Duodenal mucosa (tissue), 2 donors: ENCODE measurements around the gene FBXO28.
"Not testable (repeated sequence)": the region's sequence is repeated elsewhere in the genome, so short reads cannot be mapped to it uniquely, and the experiment has no call there.

Experiments used
- H3K27ac ChIP-seq: one replicate; pipeline ENCODE4 v1.7.0; 2013; ENCODE audit warnings: low read depth, low read length
- H3K27me3 ChIP-seq, 2 donors: one replicate each; pipeline ENCODE4 v1.7.0; 2013; ENCODE audit warnings: low read length in 2 of 2, control low read depth in 1 of 2; ENCODE audit not compliant: insufficient read depth in 2 of 2, control insufficient read depth in 1 of 2
- H3K36me3 ChIP-seq, 2 donors: one replicate each; pipeline ENCODE4 v1.7.0; 2013; ENCODE audit warnings: low read length in 2 of 2, control low read depth in 1 of 2; ENCODE audit not compliant: insufficient read depth in 2 of 2, control insufficient read depth in 1 of 2
- H3K4me1 ChIP-seq, 2 donors: one replicate each; pipeline ENCODE4 v1.7.0; 2013; ENCODE audit warnings: low read length in 2 of 2, control low read depth in 1 of 2; ENCODE audit not compliant: insufficient read depth in 2 of 2, control insufficient read depth in 1 of 2
- H3K4me3 ChIP-seq, 2 donors: one replicate each; pipeline ENCODE4 v1.7.0; 2013; ENCODE audit warnings: low read length in 2 of 2, low read depth in 1 of 2
- H3K9ac ChIP-seq, 2 donors: one replicate each; pipeline ENCODE4 v1.7.0; 2013; ENCODE audit warnings: low read length in 2 of 2, low read depth in 1 of 2
- H3K9me3 ChIP-seq, 2 donors: one replicate each; pipeline ENCODE4 v1.7.0; 2013; ENCODE audit warnings: low read length in 2 of 2, control low read depth in 1 of 2; ENCODE audit not compliant: control insufficient read depth in 1 of 2

Gene FBXO28

GRCh38 chr1:224079644-224080043 lies 34.3 kb upstream of the FBXO28 start:
- H3K27me3 ChIP-seq, H3K4me1 ChIP-seq, H3K9ac ChIP-seq, H3K9me3 ChIP-seq, H3K4me3 ChIP-seq, H3K27ac ChIP-seq, H3K36me3 ChIP-seq: not testable (repeated sequence)

DNA sequence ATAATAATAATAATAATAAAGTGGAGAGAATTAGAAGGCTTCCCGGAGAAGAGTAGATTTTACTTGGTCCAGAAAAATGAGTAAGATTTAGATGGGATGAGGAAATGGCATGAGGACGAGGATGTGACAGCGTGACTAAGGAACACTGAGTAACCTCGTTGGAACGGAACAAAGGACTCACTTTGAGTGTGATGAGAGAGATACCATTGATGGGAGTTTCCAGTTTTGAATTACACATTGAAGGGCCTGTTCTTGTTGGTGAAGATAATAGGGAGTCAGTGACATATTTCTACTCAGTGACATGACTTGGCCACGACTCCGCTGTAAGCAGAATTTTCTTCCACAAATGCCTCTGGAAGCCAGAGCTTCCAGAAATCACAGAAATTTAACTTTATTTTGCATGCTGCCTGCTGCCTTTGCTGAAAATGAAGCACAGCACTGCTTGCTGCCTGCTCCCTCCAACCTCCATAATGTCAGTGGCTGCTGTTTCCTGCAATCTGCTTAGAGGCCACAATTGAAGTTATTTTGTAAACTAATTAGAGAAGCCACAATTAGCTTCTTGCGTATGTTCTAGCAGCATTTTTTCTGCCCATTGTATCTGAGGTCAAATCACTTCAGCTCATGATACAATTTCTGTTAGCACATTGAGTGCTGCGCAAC lies 33.7 kb upstream of the FBXO28 start:
- Histone ChIP-seq H3K4me3 (no peak overlapping the region), H3K27me3 (no peaks in the 10 kb centered on the region), H3K9me3 (no peaks in the 10 kb centered on the region), H3K36me3 (no peaks in the 10 kb centered on the region), H3K27ac (no peak overlapping the region), H3K9ac (no peak overlapping the region), H3K4me1 (no peaks in the 10 kb centered on the region)

- no peaks in the 10 kb centered on the region for H3K36me3 ChIP-seq
- H3K4me1 ChIP-seq = no peaks in the 10 kb centered on the region
- no peaks in the 10 kb centered on the region for H3K27me3 ChIP-seq
- H3K9me3 ChIP-seq = no peaks in the 10 kb centered on the region
- no peak overlapping the region for H3K9ac ChIP-seq
- H3K4me3 ChIP-seq = no peak overlapping the region
- no peak overlapping the region for H3K27ac ChIP-seq
These were observed 32.3 kb upstream of the FBXO28 start for GRCh38 chr1:224081604-224082003.

DNA sequence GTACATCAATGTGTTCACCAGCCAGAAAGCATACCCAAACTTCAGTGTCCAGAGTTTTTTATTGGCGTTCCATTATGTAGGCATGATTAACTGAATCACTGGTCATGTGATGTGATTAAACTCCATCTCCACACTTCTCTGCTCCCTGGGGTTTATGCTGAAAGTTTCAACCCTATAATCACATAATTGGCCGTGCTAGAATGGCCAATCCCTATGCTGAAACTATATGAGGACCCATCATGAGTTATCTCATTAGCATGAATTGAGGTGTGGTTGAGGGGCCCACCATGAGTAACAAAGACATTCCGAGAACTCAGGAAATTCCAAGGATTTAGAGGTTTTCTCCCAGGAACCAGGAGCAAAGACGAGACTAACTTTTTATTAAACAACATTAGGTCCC lies 31.8 kb upstream of the FBXO28 start:
- H3K27me3 ChIP-seq = no peaks in the 10 kb centered on the region
- no peaks in the 10 kb centered on the region for H3K9me3 ChIP-seq
- no peak overlapping the region for H3K9ac ChIP-seq
- H3K4me1 ChIP-seq = no peaks in the 10 kb centered on the region
- H3K36me3 ChIP-seq = no peaks in the 10 kb centered on the region
- H3K4me3 ChIP-seq = no peak overlapping the region
- no peak overlapping the region for H3K27ac ChIP-seq

DNA sequence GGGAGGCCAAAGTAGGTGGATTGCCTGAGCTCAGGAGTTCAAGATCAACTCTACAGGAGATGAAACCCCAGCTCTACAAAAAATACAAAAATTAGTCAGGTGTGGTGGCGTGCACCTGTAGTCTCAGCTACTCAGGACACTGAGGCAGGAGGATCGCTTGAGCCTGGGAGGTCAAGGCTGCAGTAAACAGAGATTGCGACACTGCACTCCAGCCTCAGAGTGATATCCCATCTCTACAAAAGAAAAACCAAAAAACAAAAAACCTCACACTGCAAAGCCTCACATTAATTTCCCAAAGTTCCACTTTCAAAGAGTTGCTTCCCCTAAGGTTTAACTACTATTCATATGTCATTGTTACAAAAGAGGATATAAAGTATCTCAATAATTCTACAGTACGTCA lies 29.0 kb upstream of the FBXO28 start:
- no peaks in the 10 kb centered on the region for H3K9me3 ChIP-seq
- no peaks in the 10 kb centered on the region for H3K27me3 ChIP-seq
- no peak overlapping the region for H3K4me3 ChIP-seq
- H3K4me1 ChIP-seq = peaks cover 0 to 6% of the 10 kb centered on the region in 2 donors
- H3K9ac ChIP-seq = no peak overlapping the region
- H3K27ac ChIP-seq = no peak overlapping the region
- no peaks in the 10 kb centered on the region for H3K36me3 ChIP-seq

DNA sequence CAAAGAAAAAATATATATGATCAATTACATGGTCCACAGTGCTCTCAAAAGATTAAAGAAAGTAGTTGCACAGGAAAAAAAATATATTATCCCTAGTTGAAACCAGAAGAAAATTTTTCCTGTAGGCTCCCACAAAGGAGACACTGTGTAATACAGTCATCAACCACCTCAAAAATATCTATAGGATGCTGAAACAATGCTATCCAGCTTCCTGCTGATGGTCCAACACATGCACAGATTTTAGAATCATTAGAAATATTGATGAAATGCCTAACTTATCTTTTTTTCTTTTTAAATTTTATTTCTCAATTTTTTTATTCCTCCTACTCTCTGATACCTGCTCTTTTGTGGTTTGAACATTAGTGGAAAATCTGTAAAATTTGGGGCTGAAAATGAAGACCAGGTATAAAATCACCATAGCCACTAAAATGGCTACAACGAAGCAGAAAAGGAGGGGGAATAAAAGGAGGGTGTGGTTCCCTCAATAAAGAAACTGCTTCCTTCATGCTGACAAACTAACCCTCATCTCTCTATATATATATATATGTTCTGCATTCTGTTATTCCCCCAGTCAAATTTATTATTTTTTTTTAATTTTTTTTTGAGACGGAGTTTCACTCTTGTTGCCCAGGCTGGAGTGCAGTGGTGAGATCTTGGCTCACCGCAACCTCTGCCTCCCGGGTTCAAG lies 28.3 kb upstream of the FBXO28 start:
- Histone ChIP-seq H3K36me3 (no peaks in the 10 kb centered on the region), H3K4me1 (peaks cover 0 to 6% of the 10 kb centered on the region in 2 donors), H3K27ac (no peak overlapping the region), H3K27me3 (no peaks in the 10 kb centered on the region), H3K9me3 (no peaks in the 10 kb centered on the region), H3K4me3 (no peak overlapping the region), H3K9ac (no peak overlapping the region)

- Histone ChIP-seq H3K4me1 (peaks cover 0 to 6% of the 10 kb centered on the region in 2 donors), H3K9me3 (no peaks in the 10 kb centered on the region), H3K36me3 (no peaks in the 10 kb centered on the region), H3K4me3 (no peak overlapping the region), H3K27ac (no peak overlapping the region), H3K9ac (no peak overlapping the region), H3K27me3 (no peaks in the 10 kb centered on the region)
These were observed 26.6 kb upstream of the FBXO28 start for GRCh38 chr1:224087286-224087794.

GRCh38 chr1:224089583-224089982 lies 24.3 kb upstream of the FBXO28 start:
- no peak overlapping the region for H3K27ac ChIP-seq
- peaks cover 0 to 6% of the 10 kb centered on the region in 2 donors for H3K4me1 ChIP-seq
- H3K36me3 ChIP-seq = no peaks in the 10 kb centered on the region
- H3K9ac ChIP-seq = no peak overlapping the region
- no peaks in the 10 kb centered on the region for H3K9me3 ChIP-seq
- no peaks in the 10 kb centered on the region for H3K27me3 ChIP-seq
- no peak overlapping the region for H3K4me3 ChIP-seq

GRCh38 chr1:224090116-224090515 lies 23.8 kb upstream of the FBXO28 start:
- H3K4me3 ChIP-seq = no peak overlapping the region
- H3K9me3 ChIP-seq = no peaks in the 10 kb centered on the region
- H3K9ac ChIP-seq = no peak overlapping the region
- H3K27me3 ChIP-seq = no peaks in the 10 kb centered on the region
- no peak overlapping the region for H3K27ac ChIP-seq
- no peaks in the 10 kb centered on the region for H3K36me3 ChIP-seq
- peaks cover 0 to 6% of the 10 kb centered on the region in 2 donors for H3K4me1 ChIP-seq

DNA sequence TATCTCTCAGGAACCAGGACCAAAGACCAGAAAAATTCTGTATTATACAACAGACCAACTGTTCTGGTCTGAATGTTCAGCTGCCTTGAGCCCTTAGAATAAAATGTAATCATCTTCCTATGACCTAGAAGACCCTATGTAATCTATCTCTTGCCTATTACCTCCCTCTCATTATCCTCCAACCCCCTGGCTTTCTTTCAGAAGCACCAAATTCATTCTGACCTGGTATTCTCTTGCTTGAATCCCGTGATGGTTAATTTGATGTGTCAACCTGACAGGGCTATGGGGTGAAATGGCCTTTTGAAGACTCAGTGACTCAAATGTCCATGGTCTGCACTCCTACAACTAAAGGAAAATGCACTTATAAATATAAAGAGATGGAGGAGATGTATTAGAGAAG lies 21.8 kb upstream of the FBXO28 start:
- Histone ChIP-seq H3K27ac (no peak overlapping the region), H3K36me3 (no peaks in the 10 kb centered on the region), H3K27me3 (no peaks in the 10 kb centered on the region), H3K4me3 (no peak overlapping the region), H3K4me1 (peaks cover 0 to 6% of the 10 kb centered on the region in 2 donors), H3K9ac (no peak overlapping the region), H3K9me3 (no peaks in the 10 kb centered on the region)
